Activated CD8-positive, alpha-beta memory T cell treated with anti-CD3 and anti-CD28 coated beads, Interleukin-2, amount 50 U/mL, for 1 hour (primary cell): ENCODE measurements around the gene GNG11.

Experiments
- DNase-seq: peaks from one replicate; pipeline ENCODE4 v3.0.0-alpha.2; 2020; ENCODE audit errors: extremely low read depth

The GNG11 gene

GRCh38 chr7:93948106-93948505, 26.6 kb downstream of the GNG11 start:
- DNase-seq, result no peak

GRCh38 chr7:93948873-93949272, 27.3 kb downstream of the GNG11 start:
- no peak for DNase-seq

GRCh38 chr7:93949423-93949822, 27.9 kb downstream of the GNG11 start:
- no peak for DNase-seq

- no peak for DNase-seq
These were observed 33.8 kb downstream of the GNG11 start for GRCh38 chr7:93955304-93955703.

GRCh38 chr7:93957767-93958166, 36.2 kb downstream of the GNG11 start:
- DNase-seq, result no peak

GRCh38 chr7:93958216-93958615, 36.7 kb downstream of the GNG11 start:
- no peak for DNase-seq

- no peak for DNase-seq
These were observed 37.1 kb downstream of the GNG11 start for GRCh38 chr7:93958651-93959050.

GRCh38 chr7:93960986-93961385, 39.5 kb downstream of the GNG11 start:
- no peak for DNase-seq

GRCh38 chr7:93964262-93964661, 42.7 kb downstream of the GNG11 start:
- no peak for DNase-seq

GRCh38 chr7:93964813-93965212, 43.3 kb downstream of the GNG11 start:
- no peak for DNase-seq

GRCh38 chr7:93968911-93969620, 47.5 kb downstream of the GNG11 start:
- no peak for DNase-seq

GRCh38 chr7:93972029-93972725, 50.6 kb downstream of the GNG11 start:
- no peak for DNase-seq

- DNase-seq, result no peak
These were observed 51.6 kb downstream of the GNG11 start for GRCh38 chr7:93973134-93973533.

GRCh38 chr7:93977211-93977950, 55.8 kb downstream of the GNG11 start:
- DNase-seq, result no peak
